Endothelial cell of umbilical vein (primary cell): ENCODE data around the gene ZNF362. TPM values are rescaled to one million over a fixed set of nuclear protein-coding genes. Genes with fewer than 3 reads are reported as not detected.

ENCODE experiments used
- BruUV-seq: library from RNA; stranded (reverse); fragments of 400-500 nt; replicated peaks from 2 replicates; lab custom pipeline; 2021; lab: Mats Ljungman, UMichigan
- CTCF ChIA-PET: fragments of 300-600, 350-600 bp; sonication (Branson Sonifier 250); formaldehyde crosslinking; loops from one replicate; lab custom pipeline; 2021; ENCODE audit warnings: antibody characterized with exemption, inconsistent platforms; lab: Charles Lee
- POLR2A ChIA-PET: fragments of 300-600, 350-600 bp; sonication (Branson Sonifier 250); formaldehyde crosslinking; loops from one replicate; lab custom pipeline; 2021; ENCODE audit warnings: antibody characterized with exemption, inconsistent platforms; lab: Charles Lee
- DNase-seq: peaks from one replicate; pipeline ENCODE4 v3.0.0-alpha.2; 2011; ENCODE audit warnings: low read depth, low spot score
- FAIRE-seq: peaks from 2 replicates; lab custom pipeline; 2011; peaks lifted over from hg19 to GRCh38; lab: Jason Lieb, UNC
- H2AFZ ChIP-seq: 2 replicates; pipeline ENCODE4 v1.6.0; 2012; ENCODE audit warnings: low read depth, low read length, control low read depth, inconsistent platforms
- H3K27ac ChIP-seq: 2 replicates; pipeline ENCODE4 v1.5.1; 2011; ENCODE audit warnings: low read depth, mild to moderate bottlenecking, control low read depth, low read length, moderate library complexity; ENCODE audit not compliant: insufficient read depth
- H3K27me3 ChIP-seq, 2 experiments: 2 replicates each; pipeline versions ENCODE4 v1.6.0 to v1.6.1; 2011; ENCODE audit warnings: low read length in 2 of 2, mixed read lengths in 1 of 2; ENCODE audit not compliant: control insufficient read depth in 2 of 2, insufficient read depth in 2 of 2
- H3K36me3 ChIP-seq, 2 experiments: 2 replicates in 1 of 2; 3 replicates in 1 of 2; pipeline ENCODE4 v1.5.1; 2011; ENCODE audit warnings: low read length in 2 of 2, mild to moderate bottlenecking in 1 of 2, moderate library complexity in 1 of 2; ENCODE audit not compliant: control insufficient read depth in 2 of 2, insufficient read depth in 2 of 2; ENCODE audit errors: extremely low read depth in 1 of 2
- H3K4me1 ChIP-seq: 3 replicates; pipeline ENCODE4 v1.5.1; 2011; ENCODE audit warnings: mild to moderate bottlenecking, low read length; ENCODE audit not compliant: control insufficient read depth, insufficient read depth; ENCODE audit errors: extremely low read depth
- H3K4me2 ChIP-seq: 2 replicates; pipeline ENCODE4 v1.6.1; 2011; ENCODE audit warnings: low read length, control low read depth, mixed read lengths; ENCODE audit not compliant: insufficient read depth
- H3K4me3 ChIP-seq, 3 experiments: fragments of 200-600 bp in 1 of 3; sonication (generic), shearing (Covaris generic) in 1 of 3; replicated peaks in 1 of 3; 2 replicates each; pipeline ENCODE4 v1.5.1; 2011 to 2016; ENCODE audit warnings: control low read depth in 3 of 3, low read length in 3 of 3, mild to moderate bottlenecking in 2 of 3, inconsistent platforms in 1 of 3, low read depth in 1 of 3, moderate library complexity in 1 of 3; ENCODE audit not compliant: insufficient read depth in 1 of 3
- H3K79me2 ChIP-seq: 2 replicates; pipeline ENCODE4 v1.6.0; 2012; ENCODE audit warnings: low read length, inconsistent platforms; ENCODE audit not compliant: control insufficient read depth, insufficient read depth
- H3K9ac ChIP-seq: replicated peaks from 2 replicates; pipeline ENCODE3; 2011; ENCODE audit warnings: low read length, control low read depth; ENCODE audit not compliant: insufficient read depth; ENCODE audit errors: extremely low read depth
- H3K9me1 ChIP-seq: replicated peaks from 3 replicates; pipeline ENCODE4 v1.6.0; 2011; ENCODE audit warnings: mild to moderate bottlenecking, low read length; ENCODE audit not compliant: control insufficient read depth, insufficient read depth; ENCODE audit errors: extremely low read depth
- H3K9me3 ChIP-seq: replicated peaks from 2 replicates; pipeline ENCODE4 v1.5.1; 2012; ENCODE audit warnings: low read length, inconsistent platforms; ENCODE audit not compliant: control insufficient read depth, insufficient read depth
- H4K20me1 ChIP-seq: replicated peaks from 2 replicates; pipeline ENCODE3; 2011; ENCODE audit warnings: mild to moderate bottlenecking, low read length; ENCODE audit not compliant: control insufficient read depth, insufficient read depth; ENCODE audit errors: extremely low read depth
- CTCF ChIP-seq, 2 donors: IDR thresholded peaks; 1 replicate in 1 of 2; 2 replicates in 1 of 2; pipeline ENCODE4 v1.5.1; 2011; ENCODE audit warnings: low read length in 2 of 2, mild to moderate bottlenecking in 2 of 2, moderate library complexity in 2 of 2, control low read depth in 1 of 2, inconsistent platforms in 1 of 2, low read depth in 1 of 2; ENCODE audit not compliant: insufficient read depth in 1 of 2; ENCODE audit errors: extremely low read depth in 1 of 2
- GATA2 ChIP-seq: IDR thresholded peaks from 2 replicates; pipeline ENCODE4 v1.7.0; 2011; ENCODE audit warnings: low read depth, mild to moderate bottlenecking, moderate library complexity, mixed read lengths, low read length; ENCODE audit not compliant: insufficient read length, insufficient read depth
- JUN ChIP-seq: IDR thresholded peaks from 2 replicates; pipeline ENCODE4 v1.6.1; 2011; ENCODE audit warnings: borderline replicate concordance, low read depth; ENCODE audit not compliant: insufficient read length, insufficient read depth
- MYC ChIP-seq: IDR thresholded peaks from one replicate; pipeline ENCODE4 v1.6.1; 2011; ENCODE audit warnings: mild to moderate bottlenecking, low read depth, low read length
- POLR2A ChIP-seq: IDR thresholded peaks from 2 replicates; pipeline ENCODE4 v1.6.1; 2012; ENCODE audit warnings: low read depth, mild to moderate bottlenecking, control low read depth, low read length
- POLR2AphosphoS5 ChIP-seq: IDR thresholded peaks from 2 replicates; pipeline ENCODE4 v1.6.1; 2012; ENCODE audit warnings: low read depth, mild to moderate bottlenecking, control low read depth, low read length, moderate library complexity; ENCODE audit not compliant: insufficient read depth
- dilution Hi-C: fragments of 300-500 bp; cut with MboI; formaldehyde crosslinking; loops from one replicate; pipeline ENCODE4 v1.15.0; 2019; ENCODE audit warnings: low sequenced_read_pairs; ENCODE audit not compliant: extremely low pct_ligation_motif_present
- intact Hi-C: fragments of 100-400 bp; cut with micrococcal nuclease; formaldehyde crosslinking; loops from one replicate; pipeline ENCODE4 v1.10.0; 2022
- polyA plus RNA-seq, 4 experiments: library from polyadenylated mRNA; depleted of rRNA in 3 of 4; stranded (reverse) in 3 of 4; unstranded in 1 of 4; fragments of >200 nt; gene quantifications; 2 replicates each; pipeline versions ENCODE4 v1.2.1 to v1.2.3, GENCODE V29; 2011 to 2012; ENCODE audit warnings: missing spikeins in 1 of 4
- total RNA-seq: library from RNA; stranded (reverse); gene quantifications from 2 replicates; pipeline ENCODE4 v1.2.3, GENCODE V29; 2021
- TF ChIP-seq, protein P1 (sequence below): IDR thresholded peaks from 2 replicates; pipeline ENCODE4 v1.6.1; 2011; ENCODE audit not compliant: insufficient read depth, insufficient read length

Gene ZNF362
- total and polyA plus RNA-seq, 2 donors (not counting 3 experiments of a cell fraction or from before 2014, with no cell fraction given) = 28.4 to 35.3 TPM

GRCh38 chr1:33228935-33229487, 27.3 kb upstream of the ZNF362 start:
- Histone ChIP-seq H3K4me2 (no peak overlapping the region), H4K20me1 (no peaks in the 10 kb centered on the region), H3K9ac (no peak overlapping the region), H3K4me1 (peaks cover 3% of the 10 kb centered on the region), H3K27me3 (peaks cover 3 to 23% of the 10 kb centered on the region in 2 experiments), H3K9me3 (no peaks in the 10 kb centered on the region), H2AFZ (no peak overlapping the region), H3K4me3 (no peak overlapping the region), H3K36me3 (no peaks in the 10 kb centered on the region), H3K9me1 (no peaks in the 10 kb centered on the region), H3K27ac (no peak overlapping the region), H3K79me2 (no peaks in the 10 kb centered on the region)
- DNase-seq (no peak), FAIRE-seq (no peak)
- ChIA-PET POLR2A (no interaction called here), CTCF (interaction anchor here (0.7 to 1.9 kb wide), 4 partner anchors 10 to 242 kb away, joined by 3 to 5 read pairs (median 4); no protein-coding TSS in a partner anchor)
- dilution Hi-C loops = no loop called here
- intact Hi-C loops = no loop called here
- TF ChIP-seq CTCF (IDR thresholded peaks at IDR 0.05; ENCODE audit: extremely low read depth in 1 of 2, insufficient read depth in 1 of 2, low read depth in 1 of 2, low read length in 2 of 2) (no peak), MYC (no peak), POLR2AphosphoS5 (no peak), JUN (no peak), POLR2A (no peak), GATA2 (no peak)
- TF ChIP-seq, protein P1, sequence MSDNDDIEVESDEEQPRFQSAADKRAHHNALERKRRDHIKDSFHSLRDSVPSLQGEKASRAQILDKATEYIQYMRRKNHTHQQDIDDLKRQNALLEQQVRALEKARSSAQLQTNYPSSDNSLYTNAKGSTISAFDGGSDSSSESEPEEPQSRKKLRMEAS = no peak
- BruUV-seq = no TSS peak
